ENCODE results near the gene RPTOR.

Gene RPTOR

DNA sequence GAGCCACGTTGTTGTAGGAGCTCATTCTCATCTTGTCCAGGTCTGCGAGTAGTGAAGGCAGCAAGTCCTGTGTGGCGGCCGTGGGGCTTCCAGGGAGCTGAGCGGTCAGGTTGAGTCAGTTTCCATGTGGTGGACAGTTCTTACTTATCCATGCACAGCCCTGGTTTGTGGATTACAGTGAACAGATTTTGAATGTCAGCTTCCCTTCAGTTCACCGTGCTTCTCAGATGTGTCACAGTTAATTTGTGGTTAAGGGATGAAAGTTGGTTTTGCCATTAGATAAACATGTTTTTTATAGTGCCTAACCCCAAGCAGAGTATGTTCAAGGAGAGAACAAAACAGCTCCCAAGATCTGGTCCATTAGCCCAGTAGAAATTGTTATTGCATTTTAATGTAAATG, 103.1 kb downstream of the RPTOR start:
- TF ChIP-seq, protein P1, sequence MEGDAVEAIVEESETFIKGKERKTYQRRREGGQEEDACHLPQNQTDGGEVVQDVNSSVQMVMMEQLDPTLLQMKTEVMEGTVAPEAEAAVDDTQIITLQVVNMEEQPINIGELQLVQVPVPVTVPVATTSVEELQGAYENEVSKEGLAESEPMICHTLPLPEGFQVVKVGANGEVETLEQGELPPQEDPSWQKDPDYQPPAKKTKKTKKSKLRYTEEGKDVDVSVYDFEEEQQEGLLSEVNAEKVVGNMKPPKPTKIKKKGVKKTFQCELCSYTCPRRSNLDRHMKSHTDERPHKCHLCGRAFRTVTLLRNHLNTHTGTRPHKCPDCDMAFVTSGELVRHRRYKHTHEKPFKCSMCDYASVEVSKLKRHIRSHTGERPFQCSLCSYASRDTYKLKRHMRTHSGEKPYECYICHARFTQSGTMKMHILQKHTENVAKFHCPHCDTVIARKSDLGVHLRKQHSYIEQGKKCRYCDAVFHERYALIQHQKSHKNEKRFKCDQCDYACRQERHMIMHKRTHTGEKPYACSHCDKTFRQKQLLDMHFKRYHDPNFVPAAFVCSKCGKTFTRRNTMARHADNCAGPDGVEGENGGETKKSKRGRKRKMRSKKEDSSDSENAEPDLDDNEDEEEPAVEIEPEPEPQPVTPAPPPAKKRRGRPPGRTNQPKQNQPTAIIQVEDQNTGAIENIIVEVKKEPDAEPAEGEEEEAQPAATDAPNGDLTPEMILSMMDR (IDR thresholded peaks at IDR 0.05; ENCODE audit: low read depth, low read length): no peak
- peak; percentile 44 to 86 for DNase-seq (ENCODE audit: low read depth in 2 of 2)
- no peak overlapping the region for H3K4me3 ChIP-seq (replicated peaks in 1 of 2; ENCODE audit: low read depth in 2 of 2, low read length in 2 of 2)

DNA sequence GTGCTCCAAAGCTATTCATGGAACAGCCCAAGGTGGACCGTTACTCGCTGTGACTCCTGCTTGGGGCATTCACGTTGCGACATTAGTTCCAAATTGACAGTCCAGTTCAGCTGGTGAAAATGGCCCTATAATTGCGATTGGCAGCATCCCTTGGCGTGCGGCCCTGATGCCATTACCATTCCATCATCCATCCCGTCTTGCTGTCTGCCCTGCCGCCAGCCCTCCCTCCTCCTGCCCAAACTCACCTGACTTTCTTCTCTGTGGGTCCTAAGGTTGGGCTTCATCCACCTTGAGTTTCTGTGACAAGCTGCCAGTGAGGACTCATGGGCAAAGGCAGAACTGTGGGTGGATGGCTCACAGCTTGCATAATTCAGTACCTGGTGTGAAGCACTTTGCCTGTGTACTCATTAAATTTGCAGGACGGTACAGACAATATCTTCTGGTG, 104.6 kb downstream of the RPTOR start:
- TF ChIP-seq, protein P1 (IDR thresholded peaks at IDR 0.05; ENCODE audit: low read depth, low read length): no peak
- DNase-seq (ENCODE audit: low read depth in 2 of 2): peak in 1 of 2 donors; percentile 15
- H3K4me3 ChIP-seq (replicated peaks in 1 of 2; ENCODE audit: low read depth in 2 of 2, low read length in 2 of 2): no peak overlapping the region

DNA sequence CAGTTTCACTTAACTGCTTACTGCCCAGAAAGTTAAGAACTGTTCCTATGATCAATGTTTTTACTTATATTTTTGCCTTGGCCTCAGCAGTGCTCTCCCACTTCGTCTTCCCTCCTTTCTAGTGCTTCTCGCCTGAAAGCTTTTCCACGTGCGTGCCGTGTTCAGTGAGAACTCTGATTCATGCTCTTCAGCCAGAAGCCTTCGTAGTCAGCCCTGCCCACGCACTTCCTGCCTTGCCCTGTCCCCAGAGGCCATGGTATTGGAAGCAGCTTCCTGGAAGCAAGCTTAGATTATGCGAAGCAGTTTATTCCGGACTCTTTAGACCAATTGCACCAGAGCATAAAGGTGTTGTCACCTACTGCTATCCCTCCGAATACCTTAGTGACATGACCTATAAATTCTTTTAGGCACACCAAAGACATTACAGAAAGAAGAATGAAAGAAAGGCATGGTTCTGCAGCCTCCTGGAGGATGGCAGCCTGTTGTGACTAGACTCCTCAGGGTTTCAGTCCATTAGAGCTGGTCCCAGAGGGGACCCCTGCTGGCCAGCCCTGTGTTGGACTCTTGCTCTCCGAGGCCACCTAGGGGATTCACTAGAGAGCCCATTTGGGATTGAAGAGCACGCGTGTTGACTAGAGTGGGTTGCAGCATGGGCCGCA, 105.2 kb downstream of the RPTOR start:
- H3K4me3 ChIP-seq (replicated peaks in 1 of 2; ENCODE audit: low read depth in 2 of 2, low read length in 2 of 2): no peak overlapping the region

GRCh38 chr17:80650331-80650672, 105.7 kb downstream of the RPTOR start:
- TF ChIP-seq, protein P1 (IDR thresholded peaks at IDR 0.05; ENCODE audit: low read depth, low read length): no peak
- H3K4me3 ChIP-seq (replicated peaks in 1 of 2; ENCODE audit: low read depth in 2 of 2, low read length in 2 of 2): no peak overlapping the region
- DNase-seq (ENCODE audit: low read depth in 2 of 2): no peak

More for the DNA sequence above, 105.2 kb downstream of the RPTOR start:
- TF ChIP-seq, protein P1 (IDR thresholded peaks at IDR 0.05; ENCODE audit: low read depth, low read length): peak; percentile 62
- peak; percentile 97 for DNase-seq (ENCODE audit: low read depth in 2 of 2)

DNA sequence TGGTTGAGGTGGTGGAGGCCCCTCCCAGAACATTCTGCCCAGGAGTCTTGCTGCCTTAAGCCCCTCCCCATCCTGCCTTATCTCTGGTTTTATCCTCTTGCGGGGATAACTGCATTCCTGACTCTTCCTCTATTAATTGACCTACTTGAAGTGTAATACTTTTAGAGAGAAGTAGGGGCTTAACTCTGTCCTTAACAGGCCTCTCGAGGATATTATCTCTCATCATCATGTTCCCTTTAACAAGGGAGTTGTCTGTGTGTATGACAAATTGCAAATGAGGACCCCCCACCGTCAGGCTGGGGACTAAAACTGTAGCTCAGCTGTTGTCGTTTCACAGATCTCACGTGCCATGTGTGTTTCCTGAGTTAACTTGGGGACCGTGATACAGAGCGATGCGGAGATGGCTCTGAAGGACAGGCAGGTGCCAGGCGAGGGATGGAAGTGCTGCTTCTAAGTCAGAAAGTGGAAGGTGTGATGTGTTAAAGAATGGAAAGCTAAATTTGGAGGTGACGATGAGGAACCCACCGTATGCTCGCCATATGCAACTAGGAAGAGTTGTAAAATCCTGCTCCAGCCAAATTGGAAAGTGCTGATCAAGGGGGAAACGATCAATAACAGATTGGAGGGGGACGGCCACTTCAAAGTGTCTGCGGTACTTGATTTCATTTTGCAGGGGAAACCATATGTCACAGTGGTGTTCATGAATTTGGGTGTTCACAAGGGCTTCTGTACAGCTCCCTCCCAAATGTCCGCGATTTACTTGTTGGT, 106.3 kb downstream of the RPTOR start:
- DNase-seq (ENCODE audit: low read depth in 2 of 2): no peak
- TF ChIP-seq, protein P1 (IDR thresholded peaks at IDR 0.05; ENCODE audit: low read depth, low read length): no peak

GRCh38 chr17:80652756-80653330, 108.2 kb downstream of the RPTOR start:
- TF ChIP-seq, protein P1 (IDR thresholded peaks at IDR 0.05; ENCODE audit: low read depth, low read length): no peak
- no peak overlapping the region for H3K4me3 ChIP-seq (replicated peaks in 1 of 2; ENCODE audit: low read depth in 2 of 2, low read length in 2 of 2)
- DNase-seq (ENCODE audit: low read depth in 2 of 2): peak in 1 of 2 donors; percentile 27

More for the DNA sequence above, 106.3 kb downstream of the RPTOR start:
- no peak overlapping the region for H3K4me3 ChIP-seq (replicated peaks in 1 of 2; ENCODE audit: low read depth in 2 of 2, low read length in 2 of 2)

All from cardiac fibroblast (primary cell).